Measurements from ENCODE around the gene LRRC1. TPM values are rescaled to one million over a fixed set of nuclear protein-coding genes. Genes with fewer than 3 reads are reported as not detected.
"Not testable (repeated sequence)": the region's sequence is repeated elsewhere in the genome, so short reads cannot be mapped to it uniquely, and the experiment has no call there.

The LRRC1 gene
- total RNA-seq, 1 experiment from 2014 or later, result 0.72 TPM

DNA sequence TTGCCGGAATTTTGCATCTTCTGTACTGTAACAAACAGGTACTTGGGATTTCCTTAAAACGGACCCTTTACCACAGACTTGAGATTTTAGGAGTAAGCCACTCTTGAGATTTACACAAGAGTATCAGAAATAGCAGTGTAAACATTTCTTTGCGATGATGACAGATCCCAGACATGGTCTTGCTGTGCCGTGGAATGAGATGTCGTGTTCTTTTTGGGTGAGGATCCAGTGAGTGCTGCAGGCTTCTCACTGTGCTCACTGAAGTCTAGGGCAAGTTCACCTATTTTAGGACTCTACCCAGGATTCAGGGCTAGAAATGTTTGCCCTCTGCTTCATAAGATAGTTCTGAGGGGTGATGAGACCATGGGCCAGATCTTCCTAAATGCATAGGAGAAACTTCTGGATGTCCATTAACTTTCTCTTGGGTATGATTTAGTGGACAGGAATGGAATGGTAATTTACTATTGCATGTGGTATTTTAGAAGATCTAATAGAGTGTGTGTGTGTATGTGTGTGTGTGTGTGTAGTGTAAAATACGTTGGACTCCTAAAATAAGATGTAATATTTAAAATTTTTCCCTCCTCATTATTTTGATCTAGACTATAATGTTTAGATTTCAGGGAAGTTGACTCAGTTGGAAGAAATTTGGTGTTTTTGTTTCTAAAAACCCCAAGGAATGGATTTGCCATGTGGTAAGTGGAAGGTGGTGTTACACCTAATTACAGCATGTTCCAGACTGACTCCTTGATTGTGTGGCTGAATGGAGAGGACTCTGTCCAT is 8.5 kb downstream of the LRRC1 start:
- Histone ChIP-seq H3K27me3 (no peaks in the 10 kb centered on the region), H3K36me3 (no peaks in the 10 kb centered on the region), H3K4me3 (no peak overlapping the region), H3K9me3 (no peaks in the 10 kb centered on the region)
- DNase-seq, result no peak

DNA sequence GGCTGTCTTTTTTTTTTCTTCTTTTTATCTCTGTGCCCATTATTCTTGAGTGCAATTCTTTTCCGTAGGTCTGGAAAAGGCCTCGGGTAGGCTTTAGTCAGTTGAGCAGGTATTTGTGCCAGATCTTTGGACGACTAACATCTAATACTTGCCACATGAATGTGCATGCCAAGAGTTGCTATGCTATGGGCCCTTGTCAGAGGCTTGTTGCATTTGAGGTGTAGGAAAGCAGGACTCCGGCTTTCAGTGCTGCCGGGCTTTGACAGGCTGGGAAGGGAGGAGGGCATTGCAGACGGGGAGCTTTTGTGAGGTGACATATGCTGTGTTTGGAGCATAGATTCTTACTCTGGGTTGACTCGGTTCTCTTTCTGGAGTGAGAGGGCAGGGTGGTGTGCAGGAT is 10.2 kb downstream of the LRRC1 start:
- Histone ChIP-seq H3K9me3 (no peaks in the 10 kb centered on the region), H3K27me3 (no peaks in the 10 kb centered on the region), H3K4me3 (no peak overlapping the region), H3K36me3 (no peaks in the 10 kb centered on the region)
- DNase-seq, result no peak

DNA sequence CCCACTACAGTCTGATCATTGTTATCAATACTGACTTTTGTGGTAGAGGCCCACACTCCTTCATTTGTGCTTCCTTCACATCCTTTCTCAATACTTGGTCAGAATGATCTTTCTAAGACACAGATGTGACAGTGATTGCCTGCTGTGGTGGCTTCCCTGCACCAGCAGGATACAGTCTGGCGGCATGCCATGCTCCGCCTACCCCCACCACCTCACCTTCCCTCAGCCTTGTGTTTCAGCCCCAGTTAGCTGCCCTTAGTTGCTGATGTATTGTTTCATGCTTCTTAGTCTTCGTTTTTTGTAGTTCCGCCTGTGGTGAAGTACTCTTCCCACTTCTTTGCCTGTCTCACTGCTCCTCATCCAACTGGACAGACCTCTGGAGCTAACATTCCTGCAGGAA is 10.9 kb downstream of the LRRC1 start:
- Histone ChIP-seq H3K27me3 (no peaks in the 10 kb centered on the region), H3K36me3 (no peaks in the 10 kb centered on the region), H3K9me3 (no peaks in the 10 kb centered on the region), H3K4me3 (no peak overlapping the region)
- no peak for DNase-seq

DNA sequence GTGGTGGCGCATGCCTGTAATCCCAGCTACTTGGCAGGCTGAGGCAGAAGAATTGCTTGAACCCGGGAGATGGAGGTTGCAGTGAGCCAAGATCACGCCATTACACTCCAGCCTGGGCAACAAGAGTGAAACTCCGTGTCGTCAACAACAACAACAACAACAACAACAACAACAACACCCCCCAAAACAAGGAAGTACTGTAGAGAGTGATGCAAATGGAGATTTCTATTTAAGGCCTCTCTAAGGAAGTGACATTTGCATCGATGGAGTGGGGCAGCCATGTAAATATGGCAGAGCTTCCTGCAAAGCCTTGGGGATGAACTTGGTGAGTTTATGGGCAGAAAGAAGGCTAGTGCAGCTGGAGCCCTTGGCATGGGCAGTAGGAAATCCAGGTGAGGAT is 12.8 kb downstream of the LRRC1 start:
- H3K36me3 ChIP-seq, DNase-seq: not testable (repeated sequence)

DNA sequence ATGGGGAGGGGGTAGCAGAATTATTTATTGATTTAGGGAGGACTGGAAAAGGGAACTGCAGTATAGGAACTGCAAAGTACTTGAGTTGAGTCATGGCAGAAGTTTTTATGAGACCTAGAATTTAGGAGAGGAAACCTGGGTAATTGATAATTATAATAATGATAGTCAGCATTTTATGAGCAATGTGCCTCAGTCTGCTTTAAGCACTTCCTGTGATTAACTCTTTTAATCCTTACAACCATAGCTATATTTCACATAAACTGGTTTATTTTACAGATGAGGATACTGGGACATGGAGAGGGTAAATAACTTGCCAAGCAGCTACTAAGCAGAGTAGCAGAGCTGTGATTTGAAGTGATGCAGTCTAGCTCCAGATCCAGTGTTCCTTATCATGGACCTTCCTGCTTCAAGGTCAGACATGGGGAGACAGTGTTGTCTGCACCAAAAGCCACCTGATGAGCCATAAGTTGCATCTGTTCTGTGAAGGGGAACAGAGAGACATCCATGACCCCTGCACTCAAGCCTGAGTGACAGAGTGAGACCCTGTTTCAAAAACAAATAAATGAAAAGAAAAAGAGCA is 13.6 kb downstream of the LRRC1 start:
- DNase-seq, result no peak
- Histone ChIP-seq H3K36me3 (no peaks in the 10 kb centered on the region), H3K27me3 (no peaks in the 10 kb centered on the region), H3K4me3 (no peak overlapping the region), H3K9me3 (no peaks in the 10 kb centered on the region)

More for the DNA sequence above, 12.8 kb downstream of the LRRC1 start:
- not testable (repeated sequence) for H3K4me3 ChIP-seq, H3K9me3 ChIP-seq, H3K27me3 ChIP-seq

DNA sequence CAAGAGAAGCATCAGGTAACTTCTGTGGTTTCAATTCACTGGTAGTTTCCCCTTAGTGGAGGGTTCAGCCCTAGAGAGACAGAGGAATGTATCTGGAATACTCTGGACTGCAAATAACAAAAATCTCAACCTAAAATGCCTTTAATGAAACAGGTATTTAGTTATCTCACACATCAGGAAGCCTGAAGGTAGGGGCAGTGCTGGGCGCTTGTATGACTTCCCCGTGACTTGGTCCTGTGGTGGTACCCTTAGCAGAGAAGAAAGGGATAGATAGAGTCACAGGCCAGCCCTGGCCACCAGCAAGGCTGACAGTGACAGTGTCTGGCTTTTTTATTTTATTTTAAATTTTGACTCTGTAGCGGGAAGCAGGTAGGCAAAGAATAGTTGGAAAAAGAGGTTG is 14.9 kb downstream of the LRRC1 start:
- DNase-seq, result no peak
- Histone ChIP-seq H3K36me3 (no peaks in the 10 kb centered on the region), H3K9me3 (no peaks in the 10 kb centered on the region), H3K27me3 (no peaks in the 10 kb centered on the region), H3K4me3 (no peak overlapping the region)

DNA sequence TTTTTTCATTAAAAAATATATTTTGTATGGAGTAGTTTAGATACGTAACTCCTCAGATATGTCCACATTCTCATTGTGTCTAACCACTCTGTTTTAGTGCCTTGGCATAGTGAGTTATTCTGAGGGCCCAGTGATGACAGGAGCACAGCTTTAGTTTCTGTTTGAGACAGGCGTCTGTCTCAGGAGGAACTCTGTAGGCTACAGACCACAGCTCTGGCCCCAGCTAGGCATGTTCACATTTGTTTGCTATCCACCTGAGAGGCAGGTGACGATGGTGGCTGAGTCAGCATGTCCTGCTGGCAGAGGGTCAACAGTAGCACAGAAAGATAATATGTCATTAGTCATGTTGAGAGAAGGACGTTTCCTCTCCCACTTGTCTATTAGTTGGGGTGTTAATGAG is 16.3 kb downstream of the LRRC1 start:
- DNase-seq, result no peak
- H3K36me3 ChIP-seq, result no peaks in the 10 kb centered on the region
- no peak overlapping the region for H3K4me3 ChIP-seq
- H3K9me3 ChIP-seq, result no peaks in the 10 kb centered on the region
- H3K27me3 ChIP-seq, result no peaks in the 10 kb centered on the region

DNA sequence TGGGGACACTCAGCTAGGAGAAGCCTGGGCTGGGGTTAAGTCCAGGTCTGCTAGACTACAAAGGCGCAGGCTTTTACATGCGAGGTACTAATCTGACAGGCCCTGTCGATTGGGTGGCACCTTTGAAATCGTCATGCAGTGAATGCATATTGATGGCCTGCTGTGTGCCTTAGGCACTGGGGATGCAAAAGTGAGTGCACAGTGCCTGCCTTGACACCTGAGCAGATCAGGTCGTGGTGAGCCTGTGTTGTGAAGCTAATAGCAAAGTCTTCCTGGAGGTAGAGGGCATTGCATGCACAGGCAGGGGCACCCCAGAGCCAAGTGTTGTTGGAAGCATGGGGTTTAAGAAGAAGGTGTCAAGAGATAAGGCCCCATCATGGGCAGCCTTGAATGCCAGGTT is 16.9 kb downstream of the LRRC1 start:
- H3K36me3 ChIP-seq, result no peaks in the 10 kb centered on the region
- H3K9me3 ChIP-seq, result no peaks in the 10 kb centered on the region
- H3K4me3 ChIP-seq, result no peak overlapping the region
- no peaks in the 10 kb centered on the region for H3K27me3 ChIP-seq
- no peak for DNase-seq

DNA sequence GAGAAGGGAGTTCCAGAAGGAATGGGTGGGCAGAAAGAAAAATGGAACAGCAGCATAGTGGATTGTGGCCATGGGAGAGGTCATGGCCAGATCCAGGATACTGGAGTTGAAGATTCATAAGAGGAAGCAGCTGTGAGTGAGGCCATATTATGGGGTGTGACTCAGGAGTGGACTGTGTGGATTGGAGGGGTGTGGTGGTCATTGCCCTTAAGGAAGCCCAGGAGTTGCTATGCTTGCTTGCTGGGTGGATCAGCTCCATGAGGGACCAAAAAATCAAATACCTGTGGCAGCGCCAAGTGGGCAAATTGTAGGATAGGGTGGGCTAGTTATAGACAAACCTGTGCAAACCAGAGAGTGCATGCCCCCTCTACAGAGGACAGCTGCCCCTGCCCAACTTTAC is 18.3 kb downstream of the LRRC1 start:
- H3K9me3 ChIP-seq, result no peaks in the 10 kb centered on the region
- no peak for DNase-seq
- no peaks in the 10 kb centered on the region for H3K36me3 ChIP-seq
- H3K27me3 ChIP-seq, result no peaks in the 10 kb centered on the region
- no peak overlapping the region for H3K4me3 ChIP-seq

DNA sequence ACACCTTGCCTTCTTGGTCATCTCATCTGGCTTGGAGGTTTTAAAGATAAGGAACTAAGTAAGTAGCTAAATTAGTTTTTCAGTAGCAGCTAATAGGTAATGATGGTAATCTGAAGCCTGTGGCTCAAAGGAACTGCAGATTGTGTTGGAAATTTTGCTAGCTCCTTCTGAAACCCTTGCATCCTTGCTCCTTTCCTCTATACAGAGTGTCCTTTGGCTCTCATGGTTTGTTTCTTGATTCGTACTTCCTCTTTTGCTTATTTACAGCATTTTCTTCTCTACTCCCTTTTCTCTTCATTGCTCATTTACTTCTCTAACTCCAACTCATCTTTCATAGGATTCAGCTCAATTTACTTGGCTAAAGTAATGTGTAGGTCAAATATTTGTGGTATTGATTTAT is 19.0 kb downstream of the LRRC1 start:
- Histone ChIP-seq H3K9me3 (no peaks in the 10 kb centered on the region), H3K36me3 (no peaks in the 10 kb centered on the region), H3K4me3 (no peak overlapping the region), H3K27me3 (no peaks in the 10 kb centered on the region)
- no peak for DNase-seq

DNA sequence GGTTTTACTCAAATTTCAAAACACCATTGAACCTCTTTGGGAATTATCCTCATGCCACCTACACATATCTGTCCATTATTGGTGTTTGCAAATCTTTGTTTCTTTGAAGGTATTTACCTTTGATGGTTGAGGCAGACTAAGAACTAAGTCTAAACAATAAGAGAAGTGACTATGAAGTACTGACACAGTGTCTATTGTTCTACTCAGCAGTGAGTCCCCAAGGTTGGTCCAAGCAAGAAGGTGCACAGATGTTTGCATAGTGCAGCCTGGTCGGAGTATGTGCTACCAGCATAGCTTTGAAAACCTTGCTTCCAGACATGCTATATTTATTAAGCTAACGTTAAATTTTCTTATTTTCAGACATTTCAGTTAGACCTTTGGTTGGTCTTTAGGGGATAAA is 19.5 kb downstream of the LRRC1 start:
- Histone ChIP-seq H3K27me3 (no peaks in the 10 kb centered on the region), H3K4me3 (no peak overlapping the region), H3K36me3 (no peaks in the 10 kb centered on the region), H3K9me3 (no peaks in the 10 kb centered on the region)
- DNase-seq, result no peak

DNA sequence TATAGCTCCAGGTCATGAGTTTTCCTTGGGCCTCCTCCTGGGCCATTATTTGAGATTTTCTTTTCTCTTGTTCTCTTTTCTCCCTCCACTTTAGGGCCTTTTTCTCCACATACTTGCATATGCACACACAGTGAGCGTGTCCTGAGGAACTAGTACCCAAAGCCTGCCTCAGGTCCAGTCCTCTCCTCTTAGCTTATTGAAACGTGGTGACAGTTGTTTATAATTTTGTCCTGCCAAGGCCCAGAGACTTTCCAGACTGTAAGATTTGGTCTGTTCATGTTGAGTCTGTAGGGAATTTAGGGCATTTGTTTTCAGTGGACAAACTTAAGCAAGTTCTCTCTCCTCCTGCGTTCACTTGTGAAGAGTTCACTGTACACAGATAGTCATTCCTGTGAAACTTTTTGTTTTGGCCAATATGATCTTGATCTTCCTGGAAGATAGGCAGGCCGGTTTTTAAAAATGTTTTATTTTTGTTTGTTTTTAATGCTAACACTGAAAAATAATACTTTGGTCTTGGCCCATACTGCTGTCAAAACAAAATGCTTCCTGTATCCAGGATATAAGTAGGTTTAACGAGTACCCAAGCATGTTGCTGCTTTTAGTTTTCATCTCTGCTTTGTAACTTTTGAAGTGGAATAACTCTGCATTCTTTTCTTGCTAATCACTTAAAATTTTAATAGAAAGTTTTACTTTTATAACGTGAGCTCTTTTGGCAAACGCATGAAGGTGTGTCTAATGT is 20.7 kb downstream of the LRRC1 start:
- DNase-seq, result no peak
- Histone ChIP-seq H3K36me3 (no peaks in the 10 kb centered on the region), H3K4me3 (no peak overlapping the region), H3K27me3 (no peaks in the 10 kb centered on the region), H3K9me3 (no peaks in the 10 kb centered on the region)

DNA sequence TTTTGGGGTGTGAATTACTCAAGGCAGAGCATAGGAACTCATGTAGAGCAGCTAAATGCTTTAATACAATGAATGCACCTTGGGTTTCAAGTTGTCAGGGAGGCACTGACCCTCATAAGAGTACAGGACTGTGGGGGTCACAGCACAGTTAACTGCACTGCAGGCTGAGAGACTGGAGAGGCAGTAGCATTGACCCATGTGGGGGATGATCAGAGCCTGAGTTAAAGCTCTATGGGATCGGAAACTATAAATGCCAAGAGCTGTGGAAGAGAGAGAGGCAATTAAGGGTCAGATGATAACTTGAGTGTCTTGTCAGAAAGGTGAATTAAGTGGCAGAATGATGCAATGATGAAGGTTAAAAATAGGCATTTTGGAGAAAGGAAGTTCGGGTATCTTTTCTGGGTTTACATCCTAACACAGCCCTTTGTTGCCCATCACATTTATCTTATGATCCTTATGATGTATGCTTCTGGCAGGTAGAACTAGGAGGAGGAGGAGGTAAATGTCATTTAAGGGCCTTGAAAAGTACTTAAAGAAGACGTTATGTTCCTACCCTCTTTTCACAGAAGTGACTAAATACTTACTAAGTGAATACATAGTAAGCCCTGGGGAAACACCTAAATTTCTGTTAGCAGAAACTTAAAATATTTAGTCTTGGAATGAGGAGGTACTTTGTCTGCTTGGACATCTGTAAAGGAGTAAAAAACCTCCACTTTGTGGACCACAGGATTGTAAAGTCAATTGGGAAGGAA is 24.2 kb downstream of the LRRC1 start:
- H3K36me3 ChIP-seq, result no peaks in the 10 kb centered on the region
- no peaks in the 10 kb centered on the region for H3K27me3 ChIP-seq
- no peak overlapping the region for H3K4me3 ChIP-seq
- no peaks in the 10 kb centered on the region for H3K9me3 ChIP-seq
- DNase-seq, result no peak

DNA sequence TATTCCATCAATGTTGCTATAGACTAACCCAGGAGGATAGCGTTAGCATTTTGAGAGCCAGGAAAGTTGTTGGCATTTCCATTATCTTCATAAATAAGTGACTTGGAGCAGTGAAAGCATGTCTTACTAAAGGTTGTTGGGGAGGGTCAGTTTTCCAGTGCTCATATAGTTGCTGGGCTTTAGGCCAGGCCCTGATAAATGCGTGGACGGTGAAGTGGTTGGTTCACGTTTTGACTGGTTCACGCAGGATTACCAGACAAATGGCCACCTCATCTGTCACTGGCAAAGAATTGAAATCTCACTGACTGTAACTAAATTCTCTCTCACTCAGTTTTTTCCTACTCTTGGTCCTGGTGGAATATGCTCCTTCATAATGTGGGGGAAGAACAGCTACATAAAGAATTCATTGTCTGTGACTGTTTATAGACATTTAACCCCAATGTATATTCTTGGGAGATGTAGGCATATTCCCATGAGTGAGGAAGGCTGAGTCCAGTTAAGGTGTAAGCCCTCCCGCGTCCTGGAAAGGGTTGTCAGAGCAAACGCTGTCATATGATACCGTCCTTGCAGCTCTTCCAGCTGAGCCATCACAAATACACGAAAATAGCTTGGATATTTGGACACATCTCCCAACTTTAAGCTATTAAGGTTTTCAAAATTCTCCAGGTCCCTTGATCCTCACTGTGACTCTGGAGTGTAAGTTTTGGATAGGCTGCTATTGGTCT is 27.8 kb downstream of the LRRC1 start:
- H3K4me3 ChIP-seq, result no peak overlapping the region
- no peak for DNase-seq
- H3K36me3 ChIP-seq, result no peaks in the 10 kb centered on the region
- no peaks in the 10 kb centered on the region for H3K9me3 ChIP-seq
- H3K27me3 ChIP-seq, result no peaks in the 10 kb centered on the region

DNA sequence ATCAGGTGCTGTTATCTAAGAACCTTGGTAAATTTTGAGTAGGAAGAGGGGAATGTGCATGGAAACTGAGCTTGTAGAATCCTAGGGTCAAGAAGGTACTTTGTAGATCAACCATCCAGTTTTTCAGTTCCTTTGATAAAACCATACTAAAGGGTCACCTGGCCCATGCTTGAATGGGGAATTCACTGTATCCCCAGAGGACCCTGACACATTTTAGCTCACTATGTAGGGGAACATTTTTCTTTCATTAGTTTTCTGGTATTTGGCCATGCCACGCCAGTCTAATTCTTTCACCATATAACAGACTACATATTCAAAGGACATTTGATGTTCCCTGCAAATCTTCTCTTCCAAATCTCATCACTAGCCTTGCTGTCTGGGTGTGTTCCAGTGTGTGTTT is 29.9 kb downstream of the LRRC1 start:
- Histone ChIP-seq H3K9me3 (no peaks in the 10 kb centered on the region), H3K4me3 (no peak overlapping the region), H3K36me3 (no peaks in the 10 kb centered on the region), H3K27me3 (no peaks in the 10 kb centered on the region)
- DNase-seq, result no peak

DNA sequence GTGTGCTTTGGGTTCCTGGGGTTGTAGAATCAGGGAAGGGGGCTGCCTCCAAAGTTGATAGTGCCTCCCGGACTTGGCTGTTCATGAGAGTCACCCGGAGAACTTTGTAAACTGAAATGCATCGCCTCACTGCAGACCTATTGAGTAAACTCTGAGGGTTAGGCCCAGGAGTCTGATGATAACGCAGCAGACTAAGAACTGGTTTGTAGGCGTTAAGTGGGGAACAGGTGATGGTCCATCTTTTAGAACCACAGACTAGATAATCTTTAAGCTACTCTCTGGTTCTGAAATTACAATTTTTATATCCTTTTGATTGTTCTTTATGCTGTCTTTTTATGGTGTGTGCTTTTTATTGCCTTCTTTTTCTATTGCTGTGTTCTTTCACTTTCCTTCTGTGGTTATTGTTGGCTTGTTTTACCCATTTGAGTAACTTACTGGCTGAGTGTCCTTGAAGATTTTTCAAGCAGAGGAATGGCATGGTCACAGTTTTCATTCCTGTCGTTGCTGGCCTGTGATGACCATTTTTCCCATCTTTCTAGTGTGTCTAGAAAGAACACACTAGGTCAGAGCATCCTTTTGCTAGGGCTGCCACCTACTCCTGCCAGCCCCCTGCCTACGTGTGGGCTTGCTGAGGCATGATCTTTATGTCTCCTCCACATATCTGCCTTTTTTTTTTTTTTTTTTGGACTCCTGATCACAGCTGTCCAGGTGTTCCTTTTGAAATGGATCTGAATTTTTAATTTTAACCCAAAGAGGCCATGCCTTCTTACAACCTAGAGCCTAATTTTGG is 30.9 kb downstream of the LRRC1 start:
- Histone ChIP-seq H3K9me3 (no peaks in the 10 kb centered on the region), H3K36me3 (no peaks in the 10 kb centered on the region), H3K27me3 (no peaks in the 10 kb centered on the region), H3K4me3 (no peak overlapping the region)
- DNase-seq, result no peak

Data from MG63 (cell line).